CD4-positive, alpha-beta memory T cell (primary cell): Measurements from ENCODE around the gene FABP1. TPM values are rescaled to one million over a fixed set of nuclear protein-coding genes. Genes with fewer than 3 reads are reported as not detected.

ENCODE experiments used
- CTCF ChIA-PET: fragments of 350-600 bp; sonication (Branson Sonifier 250); formaldehyde crosslinking; loops from one replicate; lab custom pipeline; 2021; ENCODE audit warnings: inconsistent platforms; ENCODE audit not compliant: partially characterized antibody; lab: Charles Lee
- POLR2A ChIA-PET: fragments of 350-600 bp; sonication (Branson Sonifier 250); formaldehyde crosslinking; loops from one replicate; lab custom pipeline; 2021; ENCODE audit not compliant: partially characterized antibody; lab: Charles Lee
- DNase-seq, 5 donors: peaks; one replicate each; pipeline versions ENCODE4 v3.0.0 to v3.0.0-alpha.2; 2020 to 2022; ENCODE audit warnings: mixed read lengths in 1 of 5
- H3K27ac ChIP-seq: one replicate; pipeline ENCODE4 v1.7.0; 2013; ENCODE audit warnings: low read depth, low read length
- H3K27me3 ChIP-seq: 2 replicates; pipeline ENCODE4 v1.7.0; 2013; ENCODE audit warnings: mild to moderate bottlenecking, low read length, moderate library complexity; ENCODE audit not compliant: insufficient read depth
- H3K36me3 ChIP-seq: 2 replicates; pipeline ENCODE4 v1.7.0; 2013; ENCODE audit warnings: mild to moderate bottlenecking, low read length, moderate library complexity; ENCODE audit not compliant: insufficient read depth
- H3K4me1 ChIP-seq: 2 replicates; pipeline ENCODE4 v1.7.0; 2013; ENCODE audit warnings: mild to moderate bottlenecking, low read length, moderate library complexity; ENCODE audit not compliant: insufficient read depth
- H3K4me3 ChIP-seq, 2 donors: one replicate each; pipeline ENCODE4 v1.7.0; 2013; ENCODE audit warnings: low read length in 2 of 2, mild to moderate bottlenecking in 1 of 2
- H3K9me3 ChIP-seq, 2 donors: one replicate each; pipeline ENCODE4 v1.7.0; 2013; ENCODE audit warnings: low read length in 2 of 2, control low read depth in 1 of 2; ENCODE audit not compliant: control insufficient read depth in 1 of 2
- H3K27ac Mint-ChIP-seq, 7 donors: one replicate each; pipeline ENCODE4 v1.8.0; 2020 to 2021; ENCODE audit warnings: mixed read lengths in 7 of 7, mild to moderate bottlenecking in 6 of 7, inconsistent platforms in 3 of 7, moderate library complexity in 3 of 7
- H3K27me3 Mint-ChIP-seq, 2 donors: one replicate each; pipeline ENCODE4 v1.8.0; 2020 to 2021; ENCODE audit warnings: mixed read lengths in 2 of 2
- H3K36me3 Mint-ChIP-seq, 2 donors: one replicate each; pipeline ENCODE4 v1.8.0; 2020 to 2021; ENCODE audit warnings: mixed read lengths in 2 of 2, inconsistent platforms in 1 of 2, mild to moderate bottlenecking in 1 of 2
- H3K4me1 Mint-ChIP-seq, 4 donors: one replicate each; pipeline ENCODE4 v1.8.0; 2020 to 2021; ENCODE audit warnings: mixed read lengths in 4 of 4, mild to moderate bottlenecking in 1 of 4
- H3K4me3 Mint-ChIP-seq, 8 donors: one replicate each; pipeline ENCODE4 v1.8.0; 2020 to 2021; ENCODE audit warnings: mixed read lengths in 8 of 8, mild to moderate bottlenecking in 7 of 8, moderate library complexity in 6 of 8, inconsistent platforms in 3 of 8
- H3K9me3 Mint-ChIP-seq, 8 donors: one replicate each; pipeline ENCODE4 v1.8.0; 2020 to 2021; ENCODE audit warnings: mixed read lengths in 8 of 8, mild to moderate bottlenecking in 5 of 8, inconsistent platforms in 3 of 8, moderate library complexity in 1 of 8
- intact Hi-C: fragments of 100-400 bp; cut with micrococcal nuclease; formaldehyde crosslinking; loops from one replicate; pipeline ENCODE4 v1.15.1; 2023
- polyA plus RNA-seq, 2 donors: library from polyadenylated mRNA; unstranded; fragments of 300-500 nt; fragmentation: Illumina TruSeq; gene quantifications; one replicate each; pipeline ENCODE4 v1.2.3, GENCODE V29; 2021
- total RNA-seq, 2 experiments: library from RNA; stranded (reverse); gene quantifications; one replicate each; pipeline ENCODE4 v1.2.3, GENCODE V29; 2021

The FABP1 gene
- total and polyA plus RNA-seq, 4 experiments from 2014 or later: not detected

- H3K27ac Mint-ChIP-seq: no peak overlapping the region
- peaks cover 0 to 1% (median 0%) of the 10 kb centered on the region in 8 donors for H3K9me3 Mint-ChIP-seq
These were observed 40.1 kb downstream of the FABP1 start for GRCh38 chr2:88087763-88088162.

GRCh38 chr2:88087073-88087472 is 40.8 kb downstream of the FABP1 start:
- H3K27ac Mint-ChIP-seq: no peak overlapping the region
- Histone ChIP-seq H3K4me3 (no peak overlapping the region), H3K4me1 (peaks cover 10% of the 10 kb centered on the region), H3K9me3 (no peaks in the 10 kb centered on the region), H3K36me3 (no peaks in the 10 kb centered on the region), H3K27ac (no peak overlapping the region), H3K27me3 (no peaks in the 10 kb centered on the region)
- ChIA-PET POLR2A (no interaction called here), CTCF (no interaction called here)
- intact Hi-C loops: no loop called here
- H3K36me3 Mint-ChIP-seq: no peaks in the 10 kb centered on the region
- no peak for DNase-seq
- peaks cover 0 to 1% (median 0%) of the 10 kb centered on the region in 8 donors for H3K9me3 Mint-ChIP-seq
- no peaks in the 10 kb centered on the region for H3K27me3 Mint-ChIP-seq
- no peak overlapping the region for H3K4me3 Mint-ChIP-seq
- H3K4me1 Mint-ChIP-seq: peaks cover 8 to 18% (median 13%) of the 10 kb centered on the region in 4 donors

More at GRCh38 chr2:88087763-88088162, 40.1 kb downstream of the FABP1 start:
- Mint-ChIP-seq H3K27me3 (no peaks in the 10 kb centered on the region), H3K4me3 (no peak overlapping the region), H3K4me1 (peaks cover 8 to 18% (median 13%) of the 10 kb centered on the region in 4 donors), H3K36me3 (no peaks in the 10 kb centered on the region)
- ChIA-PET CTCF (no interaction called here), POLR2A (no interaction called here)
- no peak overlapping the region for H3K4me3 ChIP-seq
- intact Hi-C loops: no loop called here
- H3K4me1 ChIP-seq: peaks cover 10% of the 10 kb centered on the region
- DNase-seq: no peak
- H3K27me3 ChIP-seq: no peaks in the 10 kb centered on the region
- no peak overlapping the region for H3K27ac ChIP-seq
- no peaks in the 10 kb centered on the region for H3K9me3 ChIP-seq
- H3K36me3 ChIP-seq: no peaks in the 10 kb centered on the region

DNA sequence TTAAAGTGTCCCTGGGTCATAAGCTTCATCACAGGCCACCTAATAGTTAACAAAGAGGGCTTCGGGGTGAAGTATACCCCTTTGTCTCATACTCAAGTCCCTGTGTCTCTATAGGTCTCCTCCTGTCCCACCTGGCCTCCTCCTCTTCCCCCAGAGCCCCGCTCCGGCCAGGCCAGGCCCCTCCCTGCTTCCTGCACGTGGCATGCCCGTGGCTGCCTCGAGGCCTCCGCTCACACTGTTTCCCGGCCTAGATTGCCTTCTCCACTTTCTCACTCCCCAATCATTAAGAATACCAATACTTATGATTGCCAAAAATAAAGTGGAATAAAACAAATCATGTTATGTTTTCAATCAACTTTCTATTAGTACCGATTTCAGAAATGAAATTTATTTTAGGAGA is 41.5 kb downstream of the FABP1 start:
- Histone ChIP-seq H3K4me3 (no peak overlapping the region), H3K4me1 (peaks cover 10% of the 10 kb centered on the region), H3K27me3 (no peaks in the 10 kb centered on the region), H3K9me3 (no peaks in the 10 kb centered on the region), H3K27ac (no peak overlapping the region), H3K36me3 (no peaks in the 10 kb centered on the region)
- intact Hi-C loops: no loop called here
- peaks cover 0 to 1% (median 0%) of the 10 kb centered on the region in 8 donors for H3K9me3 Mint-ChIP-seq
- ChIA-PET CTCF (no interaction called here), POLR2A (no interaction called here)
- H3K27me3 Mint-ChIP-seq: peaks cover 2 to 3% of the 10 kb centered on the region in 2 donors
- no peak overlapping the region for H3K27ac Mint-ChIP-seq
- H3K4me1 Mint-ChIP-seq: peaks cover 8 to 18% (median 13%) of the 10 kb centered on the region in 4 donors
- H3K4me3 Mint-ChIP-seq: no peak overlapping the region
- DNase-seq: no peak
- no peaks in the 10 kb centered on the region for H3K36me3 Mint-ChIP-seq

GRCh38 chr2:88085602-88086001 is 42.3 kb downstream of the FABP1 start:
- intact Hi-C loops: no loop called here
- H3K36me3 Mint-ChIP-seq: no peaks in the 10 kb centered on the region
- H3K9me3 Mint-ChIP-seq: peaks cover 0 to 1% (median 0%) of the 10 kb centered on the region in 8 donors
- CTCF ChIA-PET: interaction anchor here (1.3 kb wide), 1 partner anchor 20 kb away, joined by 3 read pairs; no protein-coding TSS in a partner anchor
- POLR2A ChIA-PET: no interaction called here
- Histone ChIP-seq H3K4me1 (peaks cover 6% of the 10 kb centered on the region), H3K36me3 (no peaks in the 10 kb centered on the region), H3K4me3 (no peak overlapping the region), H3K27me3 (no peaks in the 10 kb centered on the region), H3K27ac (no peak overlapping the region), H3K9me3 (no peaks in the 10 kb centered on the region)
- no peak overlapping the region for H3K27ac Mint-ChIP-seq
- no peak overlapping the region for H3K4me3 Mint-ChIP-seq
- DNase-seq: no peak
- peaks cover 2 to 3% of the 10 kb centered on the region in 2 donors for H3K27me3 Mint-ChIP-seq
- H3K4me1 Mint-ChIP-seq: peaks cover 3 to 10% (median 6%) of the 10 kb centered on the region in 4 donors

DNA sequence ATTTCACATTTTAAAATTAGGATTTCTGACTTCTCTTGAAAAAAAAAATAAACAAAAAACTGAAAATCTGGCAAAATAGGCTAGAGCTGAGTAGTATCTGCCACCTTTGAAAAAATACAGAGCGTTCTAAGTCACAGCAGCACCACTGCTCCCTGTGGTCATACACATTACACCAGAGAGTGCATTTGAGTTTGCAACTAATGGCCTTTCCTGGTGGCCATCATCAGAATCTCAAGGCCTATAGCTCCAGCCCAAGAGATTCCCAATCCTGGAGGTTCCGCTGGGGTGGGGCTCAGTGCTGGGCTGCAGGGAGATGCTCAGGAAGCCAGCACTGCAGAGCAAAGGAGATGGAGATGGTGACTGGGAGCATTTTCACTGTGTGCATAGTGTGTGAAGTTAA is 42.8 kb downstream of the FABP1 start:
- H3K27me3 ChIP-seq: no peaks in the 10 kb centered on the region
- H3K36me3 ChIP-seq: no peaks in the 10 kb centered on the region
- peaks cover 1% of the 10 kb centered on the region for H3K4me1 ChIP-seq
- Mint-ChIP-seq H3K36me3 (no peaks in the 10 kb centered on the region), H3K27me3 (peaks cover 2 to 3% of the 10 kb centered on the region in 2 donors), H3K4me3 (no peak overlapping the region), H3K4me1 (peaks cover 0 to 5% (median 2%) of the 10 kb centered on the region in 4 donors), H3K9me3 (peaks cover 0 to 1% (median 0%) of the 10 kb centered on the region in 8 donors), H3K27ac (no peak overlapping the region)
- DNase-seq: no peak
- H3K4me3 ChIP-seq: no peak overlapping the region
- intact Hi-C loops: no loop called here
- no peak overlapping the region for H3K27ac ChIP-seq
- POLR2A ChIA-PET: no interaction called here
- CTCF ChIA-PET: interaction anchor here (1.3 to 1.7 kb wide), 2 partner anchors 19 to 24 kb away, joined by 3 to 7 read pairs; no protein-coding TSS in a partner anchor
- H3K9me3 ChIP-seq: no peaks in the 10 kb centered on the region

DNA sequence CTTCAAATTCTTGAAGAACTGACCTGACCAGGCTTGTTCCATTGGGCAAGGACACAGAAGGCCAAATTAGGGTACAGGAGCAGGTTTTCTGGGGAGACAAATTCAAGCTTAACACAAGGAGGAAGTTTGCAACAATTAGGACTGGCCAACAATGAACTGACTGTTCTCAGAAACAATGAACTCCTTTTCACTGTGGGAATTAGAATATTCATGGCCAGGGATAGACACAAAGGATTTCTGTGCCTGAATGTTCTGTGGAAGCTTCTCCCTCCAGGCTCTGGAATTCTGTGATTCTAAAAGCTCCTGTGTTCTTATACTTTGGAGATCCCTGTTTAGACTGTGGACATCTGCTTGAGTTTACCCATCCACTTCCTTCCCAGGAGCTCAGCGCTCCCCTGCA is 45.1 kb downstream of the FABP1 start:
- H3K27me3 ChIP-seq: no peaks in the 10 kb centered on the region
- Mint-ChIP-seq H3K27ac (no peak overlapping the region), H3K36me3 (no peaks in the 10 kb centered on the region), H3K9me3 (no peaks in the 10 kb centered on the region), H3K4me3 (no peak overlapping the region), H3K4me1 (peaks cover 0 to 4% (median 0%) of the 10 kb centered on the region in 4 donors), H3K27me3 (peaks cover 2 to 3% of the 10 kb centered on the region in 2 donors)
- no peaks in the 10 kb centered on the region for H3K9me3 ChIP-seq
- no peak for DNase-seq
- ChIA-PET CTCF (interaction anchor here (1.2 kb wide), 1 partner anchor 23 kb away, joined by 3 read pairs; no protein-coding TSS in a partner anchor), POLR2A (no interaction called here)
- H3K4me3 ChIP-seq: no peak overlapping the region
- no peaks in the 10 kb centered on the region for H3K4me1 ChIP-seq
- H3K36me3 ChIP-seq: no peaks in the 10 kb centered on the region
- H3K27ac ChIP-seq: no peak overlapping the region
- intact Hi-C loops: no loop called here

DNA sequence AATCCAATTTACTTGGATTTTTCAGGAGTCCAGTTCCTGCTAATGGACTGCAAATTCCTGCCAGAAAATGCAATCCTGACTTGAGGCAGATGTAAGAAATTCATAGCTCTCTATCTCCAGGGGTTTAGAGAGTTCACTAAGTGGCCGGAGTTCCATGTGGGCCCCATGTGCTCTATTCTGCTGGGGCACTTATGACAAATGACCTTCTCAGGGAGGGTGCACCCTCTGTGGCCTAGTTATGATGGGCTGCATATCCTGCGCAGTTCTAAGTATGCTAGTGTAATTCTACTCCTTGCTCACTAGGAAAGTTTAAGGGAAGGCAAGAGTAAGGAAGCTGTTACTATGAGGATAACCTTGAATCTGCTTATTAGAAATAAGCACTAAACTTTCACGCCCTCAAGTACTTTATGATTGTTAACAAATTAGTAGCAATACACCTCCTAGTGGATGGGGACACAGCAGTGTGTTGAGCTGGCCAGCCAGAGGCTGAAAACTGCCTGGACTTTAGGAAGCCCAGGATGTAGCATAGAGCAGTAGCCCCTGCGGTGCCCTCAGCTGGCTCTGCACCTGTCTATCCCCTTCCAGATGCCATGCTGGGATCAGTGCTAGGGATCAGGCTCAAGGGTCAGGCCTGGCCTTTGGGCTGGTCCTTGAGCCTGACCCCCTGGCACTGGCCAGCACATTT is 45.8 kb downstream of the FABP1 start:
- H3K36me3 Mint-ChIP-seq: no peaks in the 10 kb centered on the region
- H3K9me3 Mint-ChIP-seq: no peaks in the 10 kb centered on the region
- Histone ChIP-seq H3K27me3 (no peaks in the 10 kb centered on the region), H3K4me1 (no peaks in the 10 kb centered on the region), H3K27ac (no peak overlapping the region), H3K4me3 (no peak overlapping the region), H3K36me3 (no peaks in the 10 kb centered on the region), H3K9me3 (no peaks in the 10 kb centered on the region)
- ChIA-PET POLR2A (no interaction called here), CTCF (interaction anchor here (1.2 kb wide), 1 partner anchor 22 kb away, joined by 3 read pairs; no protein-coding TSS in a partner anchor)
- H3K27ac Mint-ChIP-seq: no peak overlapping the region
- H3K4me1 Mint-ChIP-seq: peaks cover 0 to 4% (median 0%) of the 10 kb centered on the region in 4 donors
- intact Hi-C loops: no loop called here
- no peak overlapping the region for H3K4me3 Mint-ChIP-seq
- peaks cover 2 to 3% of the 10 kb centered on the region in 2 donors for H3K27me3 Mint-ChIP-seq
- no peak for DNase-seq
